Tibial nerve (tissue), 4 donors: ENCODE data around the gene DIAPH1. TPM values are rescaled to one million over a fixed set of nuclear protein-coding genes. Genes with fewer than 3 reads are reported as not detected.

Source experiments
- DNase-seq, 2 donors: peaks; one replicate each; pipeline ENCODE4 v3.0.0-alpha.2; 2019; ENCODE audit warnings: low spot score in 2 of 2
- H3K27ac ChIP-seq, 4 donors: fragments of 200-600 bp; sonication (generic) in 3 of 4; one replicate each; pipeline ENCODE4 v1.5.1; 2017 to 2019; ENCODE audit warnings: mild to moderate bottlenecking in 1 of 4
- H3K27me3 ChIP-seq, 2 donors: fragments of 200-600 bp; sonication (generic) in 1 of 2; one replicate each; pipeline versions ENCODE4 v1.5.1 to v1.6.0; 2017 to 2019
- H3K36me3 ChIP-seq, 3 donors: fragments of 200-600 bp; sonication (generic); one replicate each; pipeline ENCODE4 v1.5.1; 2018 to 2019
- H3K4me1 ChIP-seq, 4 donors: fragments of 200-600 bp; sonication (generic) in 3 of 4; one replicate each; pipeline ENCODE4 v1.5.1; 2017 to 2019
- H3K4me3 ChIP-seq, 4 donors: fragments of 200-600 bp; sonication (generic) in 3 of 4; one replicate each; pipeline ENCODE4 v1.5.1; 2017 to 2019; ENCODE audit warnings: mild to moderate bottlenecking in 1 of 4, moderate library complexity in 1 of 4
- H3K9me3 ChIP-seq, 4 donors: fragments of 200-600 bp; sonication (generic) in 3 of 4; one replicate each; pipeline ENCODE4 v1.5.1; 2017 to 2019
- EP300 ChIP-seq, 2 donors: sonication (generic); formaldehyde crosslinking; IDR thresholded peaks; one replicate each; pipeline ENCODE4 v1.6.1; 2017; ENCODE audit warnings: antibody characterized with exemption in 2 of 2, mild to moderate bottlenecking in 1 of 2
- POLR2A ChIP-seq, 2 donors: fragments of 450-650 bp; IDR thresholded peaks; one replicate each; pipeline ENCODE4 v1.6.1; 2017; ENCODE audit warnings: antibody characterized with exemption in 2 of 2, mild to moderate bottlenecking in 2 of 2, moderate library complexity in 2 of 2
- WGBS, 2 donors: methylation state at CpG; one replicate each; pipeline ENCODE4 v1.1.5; 2018; 5-methylcytosine and 5-hydroxymethylcytosine counted together
- total RNA-seq, 4 donors: library from RNA; depleted of rRNA; stranded (reverse); fragments of >200 nt; gene quantifications; one replicate each; pipeline ENCODE4 v1.1.0, GENCODE V29; 2016
- TF ChIP-seq, protein P1 (sequence below), 5 experiments: fragments of 200-600 bp in 3 of 5; fragments of 450-650 bp in 2 of 5; sonication (generic) in 3 of 5; IDR thresholded peaks; one replicate each; pipeline ENCODE4 v1.5.1; 2016 to 2019; ENCODE audit warnings: antibody characterized with exemption in 5 of 5, mild to moderate bottlenecking in 3 of 5, moderate library complexity in 2 of 5

Gene DIAPH1
- total RNA-seq, 4 donors from 2014 or later: 59.4 to 102 (median 64.0) TPM

DNA sequence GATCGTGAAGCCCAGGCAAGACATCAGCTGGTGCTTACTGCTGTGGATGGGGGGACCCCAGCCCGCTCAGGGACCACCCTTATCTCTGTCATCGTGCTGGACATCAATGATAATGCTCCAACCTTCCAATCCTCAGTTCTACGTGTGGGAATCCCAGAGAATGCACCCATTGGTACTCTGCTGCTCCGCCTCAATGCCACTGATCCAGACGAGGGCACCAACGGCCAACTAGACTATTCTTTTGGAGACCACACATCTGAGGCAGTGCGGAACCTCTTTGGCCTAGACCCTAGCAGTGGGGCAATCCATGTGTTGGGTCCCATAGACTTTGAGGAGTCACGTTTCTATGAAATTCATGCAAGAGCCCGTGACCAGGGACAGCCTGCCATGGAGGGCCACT lies 129.0 kb downstream of the DIAPH1 start:
- 94 to 95% methylated on average over 10 of the region's 10 CpGs for WGBS, 2 donors
- Histone ChIP-seq H3K9me3 (no peaks in the 10 kb centered on the region), H3K4me1 (peaks cover 0 to 43% (median 15%) of the 10 kb centered on the region in 4 donors), H3K27ac (no peak overlapping the region), H3K27me3 (no peaks in the 10 kb centered on the region), H3K4me3 (no peak overlapping the region), H3K36me3 (peaks cover 0 to 63% (median 0%) of the 10 kb centered on the region in 3 donors)
- TF ChIP-seq, protein P1, sequence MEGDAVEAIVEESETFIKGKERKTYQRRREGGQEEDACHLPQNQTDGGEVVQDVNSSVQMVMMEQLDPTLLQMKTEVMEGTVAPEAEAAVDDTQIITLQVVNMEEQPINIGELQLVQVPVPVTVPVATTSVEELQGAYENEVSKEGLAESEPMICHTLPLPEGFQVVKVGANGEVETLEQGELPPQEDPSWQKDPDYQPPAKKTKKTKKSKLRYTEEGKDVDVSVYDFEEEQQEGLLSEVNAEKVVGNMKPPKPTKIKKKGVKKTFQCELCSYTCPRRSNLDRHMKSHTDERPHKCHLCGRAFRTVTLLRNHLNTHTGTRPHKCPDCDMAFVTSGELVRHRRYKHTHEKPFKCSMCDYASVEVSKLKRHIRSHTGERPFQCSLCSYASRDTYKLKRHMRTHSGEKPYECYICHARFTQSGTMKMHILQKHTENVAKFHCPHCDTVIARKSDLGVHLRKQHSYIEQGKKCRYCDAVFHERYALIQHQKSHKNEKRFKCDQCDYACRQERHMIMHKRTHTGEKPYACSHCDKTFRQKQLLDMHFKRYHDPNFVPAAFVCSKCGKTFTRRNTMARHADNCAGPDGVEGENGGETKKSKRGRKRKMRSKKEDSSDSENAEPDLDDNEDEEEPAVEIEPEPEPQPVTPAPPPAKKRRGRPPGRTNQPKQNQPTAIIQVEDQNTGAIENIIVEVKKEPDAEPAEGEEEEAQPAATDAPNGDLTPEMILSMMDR (IDR thresholded peaks at IDR 0.05): no peak
- TF ChIP-seq POLR2A (IDR thresholded peaks at IDR 0.05) (no peak), EP300 (IDR thresholded peaks at IDR 0.05) (no peak)
- no peak for DNase-seq

DNA sequence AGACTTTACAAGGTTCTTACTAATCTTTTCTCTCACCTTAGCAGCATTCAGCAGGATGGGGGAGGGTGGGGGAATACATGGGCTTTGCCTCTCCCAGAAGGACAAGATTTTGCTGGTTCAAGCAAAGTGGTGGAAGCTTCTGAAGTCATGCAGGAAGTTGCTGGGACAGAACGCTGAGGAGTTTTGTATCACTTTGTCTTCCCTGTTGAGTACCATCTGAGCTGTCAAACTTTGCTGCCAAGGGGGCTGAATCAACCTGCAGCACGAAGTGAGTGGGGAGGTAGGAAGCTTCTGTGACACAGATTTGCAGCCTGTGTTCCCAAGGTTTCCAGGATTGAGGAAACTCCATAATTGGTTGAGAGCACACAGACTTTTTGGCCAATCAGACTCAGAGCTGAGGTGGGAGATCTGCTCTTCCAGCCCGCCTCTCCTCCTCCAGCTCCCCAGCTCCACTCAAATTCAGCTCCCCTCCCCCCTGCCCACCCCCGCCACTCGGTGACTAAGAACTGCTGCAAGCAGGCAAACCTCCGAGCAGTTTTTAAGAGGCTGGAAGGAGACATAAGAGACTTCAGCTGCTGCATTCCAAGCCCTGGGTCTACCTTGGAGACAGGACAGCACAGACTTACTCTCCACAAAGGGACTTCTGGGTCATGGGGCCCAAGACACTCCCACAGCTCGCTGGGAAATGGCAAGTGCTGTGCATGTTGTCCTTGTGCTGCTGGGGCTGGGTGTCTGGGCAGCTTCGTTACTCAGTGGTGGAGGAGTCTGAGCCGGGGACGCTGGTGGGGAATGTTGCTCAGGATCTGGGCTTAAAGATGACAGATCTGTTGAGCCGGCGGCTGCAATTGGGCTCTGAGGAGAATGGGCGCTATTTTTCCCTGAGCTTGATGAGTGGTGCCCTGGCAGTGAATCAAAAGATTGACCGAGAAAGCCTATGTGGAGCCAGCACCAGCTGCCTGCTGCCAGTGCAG lies 129.9 kb downstream of the DIAPH1 start, which contains the start of gene PCDHGC5:
Gene PCDHGC5, plus strand, starts transcription at position 491 of the 971 bp plus-strand sequence. Its CDS starts 160 bp downstream, at position 651.
- no peaks in the 10 kb centered on the region for H3K9me3 ChIP-seq
- no peak for DNase-seq
- peaks cover 0 to 60% (median 0%) of the 10 kb centered on the region in 3 donors for H3K36me3 ChIP-seq
- H3K4me3 ChIP-seq: no peak within 1 kb of the TSS
- WGBS, 2 donors: 75% methylated on average over 11 to 14 of the region's 14 CpGs
- TF ChIP-seq EP300 (IDR thresholded peaks at IDR 0.05): no peak
- TF ChIP-seq, protein P1 (IDR thresholded peaks at IDR 0.05): no peak
- H3K27me3 ChIP-seq: no peaks in the 10 kb centered on the region
- H3K4me1 ChIP-seq: peaks cover 0 to 43% (median 18%) of the 10 kb centered on the region in 4 donors
- no peak within 1 kb of the TSS for H3K27ac ChIP-seq

DNA sequence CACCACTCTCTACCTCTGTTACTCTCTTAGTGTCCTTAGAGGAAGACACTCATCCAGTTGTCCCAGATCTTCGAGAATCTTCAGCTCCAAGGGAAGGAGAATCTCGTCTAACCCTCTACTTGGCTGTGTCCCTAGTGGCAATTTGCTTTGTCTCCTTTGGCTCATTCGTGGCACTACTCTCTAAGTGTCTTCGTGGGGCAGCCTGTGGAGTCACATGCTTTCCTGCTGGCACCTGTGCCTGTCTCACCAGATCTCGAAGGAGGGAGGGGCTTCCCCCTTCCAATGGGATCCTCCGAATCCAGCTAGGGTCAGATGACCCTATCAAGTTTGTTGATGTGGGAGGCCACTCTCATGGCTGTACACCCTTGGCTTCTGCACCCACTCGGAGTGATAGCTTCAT lies 131.7 kb downstream of the DIAPH1 start:
- no peak for DNase-seq
- Histone ChIP-seq H3K4me3 (no peak overlapping the region), H3K27ac (no peak overlapping the region), H3K4me1 (peaks cover 0 to 37% (median 7%) of the 10 kb centered on the region in 4 donors), H3K27me3 (no peaks in the 10 kb centered on the region), H3K9me3 (no peaks in the 10 kb centered on the region), H3K36me3 (peaks cover 0 to 56% (median 0%) of the 10 kb centered on the region in 3 donors)
- WGBS, 2 donors: 88 to 93% methylated on average over 7 of the region's 7 CpGs
- TF ChIP-seq EP300 (IDR thresholded peaks at IDR 0.05) (no peak), POLR2A (IDR thresholded peaks at IDR 0.05) (no peak)
- TF ChIP-seq, protein P1 (IDR thresholded peaks at IDR 0.05): no peak

- Histone ChIP-seq H3K27ac (no peak overlapping the region), H3K27me3 (no peaks in the 10 kb centered on the region), H3K4me1 (peaks cover 0 to 36% (median 6%) of the 10 kb centered on the region in 4 donors), H3K4me3 (no peak overlapping the region), H3K9me3 (no peaks in the 10 kb centered on the region), H3K36me3 (peaks cover 0 to 46% (median 0%) of the 10 kb centered on the region in 3 donors)
- no peak for TF ChIP-seq POLR2A (IDR thresholded peaks at IDR 0.05)
- 89 to 92% methylated on average over 9 of the region's 9 CpGs for WGBS, 2 donors
- no peak for DNase-seq
Observed at GRCh38 chr5:141486091-141486490, 132.7 kb downstream of the DIAPH1 start.

DNA sequence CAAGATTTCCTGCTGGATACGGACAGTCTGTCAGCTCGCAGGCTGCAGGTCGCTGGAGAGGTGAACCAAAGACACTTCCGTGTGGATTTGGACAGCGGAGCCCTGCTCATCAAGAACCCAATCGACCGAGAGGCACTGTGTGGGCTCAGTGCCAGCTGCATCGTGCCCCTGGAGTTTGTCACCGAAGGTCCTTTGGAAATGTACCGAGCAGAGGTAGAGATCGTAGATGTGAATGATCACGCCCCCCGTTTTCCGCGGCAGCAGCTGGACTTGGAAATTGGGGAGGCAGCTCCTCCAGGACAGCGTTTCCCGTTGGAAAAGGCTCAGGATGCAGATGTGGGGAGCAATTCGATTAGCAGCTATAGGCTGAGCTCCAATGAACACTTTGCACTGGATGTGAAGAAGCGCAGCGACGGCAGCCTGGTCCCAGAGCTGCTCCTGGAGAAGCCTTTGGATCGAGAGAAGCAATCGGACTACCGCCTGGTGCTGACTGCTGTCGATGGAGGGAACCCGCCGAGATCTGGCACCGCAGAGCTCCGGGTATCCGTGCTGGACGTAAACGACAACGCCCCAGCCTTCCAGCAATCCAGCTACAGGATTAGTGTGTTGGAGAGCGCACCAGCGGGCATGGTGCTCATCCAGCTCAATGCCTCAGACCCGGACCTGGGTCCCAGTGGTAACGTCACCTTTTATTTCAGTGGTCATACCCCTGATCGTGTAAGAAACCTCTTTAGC lies 133.3 kb downstream of the DIAPH1 start:
- no peaks in the 10 kb centered on the region for H3K27me3 ChIP-seq
- no peaks in the 10 kb centered on the region for H3K9me3 ChIP-seq
- H3K4me3 ChIP-seq: peak overlapping the region in 2 of 4 donors; percentile 22 to 36
- TF ChIP-seq POLR2A (IDR thresholded peaks at IDR 0.05) (no peak), EP300 (IDR thresholded peaks at IDR 0.05) (no peak)
- TF ChIP-seq, protein P1 (IDR thresholded peaks at IDR 0.05): no peak
- no peak for DNase-seq
- H3K36me3 ChIP-seq: peaks cover 0 to 40% (median 0%) of the 10 kb centered on the region in 3 donors
- peaks cover 0 to 41% (median 6%) of the 10 kb centered on the region in 4 donors for H3K4me1 ChIP-seq
- 74% methylated on average over 38 of the region's 38 CpGs for WGBS, 2 donors
- no peak overlapping the region for H3K27ac ChIP-seq
